OCI-LY1 (cell line): ENCODE measurements around the gene PFKFB1.

ENCODE experiments used
- CTCF ChIP-seq: fragments of 200-600 bp; sonication (generic), shearing (Covaris generic); IDR thresholded peaks from 2 replicates; pipeline ENCODE4 v1.5.1; 2017; ENCODE audit warnings: mild to moderate bottlenecking, antibody characterized with exemption, low read length, moderate library complexity, mixed read lengths
- EZH2 ChIP-seq: fragments of 200-600 bp; sonication (generic), shearing (Covaris generic); IDR thresholded peaks from 2 replicates; pipeline ENCODE4 v1.8.0; 2017; ENCODE audit warnings: borderline replicate concordance, mixed run types, mild to moderate bottlenecking, antibody characterized with exemption, low read length, moderate library complexity, mixed read lengths

DNA sequence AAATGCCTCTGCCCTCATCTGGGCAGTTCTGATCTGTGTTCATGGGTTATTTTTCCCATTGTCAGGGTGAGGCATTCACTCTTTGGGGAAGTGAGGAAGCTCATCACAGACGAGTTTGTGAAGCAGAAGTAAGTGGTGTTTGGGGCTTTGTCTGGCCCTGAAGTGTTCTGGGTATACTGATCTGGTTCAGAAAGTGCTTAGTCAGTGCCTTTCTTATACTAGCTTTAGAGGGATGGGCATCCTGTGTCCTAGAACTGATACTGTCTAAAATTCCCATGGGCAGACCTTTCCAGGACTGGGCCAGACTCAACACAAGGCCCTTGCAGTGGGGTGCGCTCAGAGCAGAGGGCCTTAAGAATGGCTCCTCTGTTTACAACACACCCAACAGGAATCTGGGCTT lies 67.0 kb downstream of the PFKFB1 start:
- TF ChIP-seq EZH2 (no peak), CTCF (no peak)
